22Rv1 (cell line): ENCODE results near the gene GEMIN7.
A peak's percentile ranks its signal among the peaks of the same experiment; 100 is the strongest.

ENCODE experiments used
- H3K27ac ChIP-seq: fragments of 450-650 bp; 2 replicates; pipeline ENCODE4 v1.5.1; 2017
- ZFX ChIP-seq: fragments of 450-650 bp; IDR thresholded peaks from 2 replicates; pipeline ENCODE4 v1.6.1; 2017; ENCODE audit warnings: antibody characterized with exemption, borderline replicate concordance
- TF ChIP-seq, protein P1 (sequence below): fragments of 450-650 bp; IDR thresholded peaks from 2 replicates; pipeline ENCODE4 v1.5.1; 2017; ENCODE audit warnings: mild to moderate bottlenecking

GEMIN7 gene, protein sequence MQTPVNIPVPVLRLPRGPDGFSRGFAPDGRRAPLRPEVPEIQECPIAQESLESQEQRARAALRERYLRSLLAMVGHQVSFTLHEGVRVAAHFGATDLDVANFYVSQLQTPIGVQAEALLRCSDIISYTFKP

DNA sequence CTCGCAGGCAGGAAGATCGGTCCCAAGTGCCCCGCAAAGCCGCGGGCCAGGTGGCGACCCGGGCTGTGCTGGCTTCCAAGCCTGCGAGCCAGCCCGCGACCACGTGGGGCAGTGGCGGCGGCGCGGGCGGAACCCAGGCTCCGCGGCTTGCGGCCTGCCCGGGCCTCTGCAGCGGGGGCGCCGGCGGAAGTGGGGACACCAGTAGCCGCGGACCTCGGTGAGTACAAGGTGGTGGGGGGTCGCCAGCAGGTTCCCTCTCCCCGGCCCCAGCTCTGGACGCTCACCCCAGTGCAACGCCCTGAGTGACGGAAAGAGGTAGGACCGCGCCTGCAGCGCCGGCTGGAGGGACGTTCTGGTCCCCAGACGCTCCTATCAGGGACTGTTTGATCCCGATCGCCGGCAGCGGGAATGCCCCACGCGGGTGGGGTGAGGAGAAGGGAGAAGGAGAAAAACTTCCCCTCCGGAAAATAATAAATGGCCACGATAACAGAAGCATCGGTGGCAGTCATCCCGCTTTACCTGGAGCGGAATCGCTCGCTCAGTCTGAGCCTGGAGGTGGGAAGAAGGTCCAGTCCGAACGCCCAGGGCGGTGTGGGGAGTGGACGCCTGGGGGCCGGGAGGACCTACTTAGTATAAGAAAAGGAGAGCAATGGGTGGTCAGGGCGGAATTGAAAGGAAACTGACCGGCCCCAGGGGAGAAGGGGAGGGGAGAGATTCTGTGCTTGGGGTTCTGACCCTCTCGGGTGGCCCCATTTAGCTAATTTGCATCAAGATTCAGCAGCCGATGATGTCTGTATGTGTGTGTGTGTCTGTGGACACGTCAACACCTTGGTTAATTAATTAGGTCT lies at the start of gene GEMIN7:
TSS of gene GEMIN7 (plus strand) at position 198 of the 848 bp plus-strand sequence. CDS start 10,855 bp downstream, outside the sequence.
- TF ChIP-seq, protein P1, sequence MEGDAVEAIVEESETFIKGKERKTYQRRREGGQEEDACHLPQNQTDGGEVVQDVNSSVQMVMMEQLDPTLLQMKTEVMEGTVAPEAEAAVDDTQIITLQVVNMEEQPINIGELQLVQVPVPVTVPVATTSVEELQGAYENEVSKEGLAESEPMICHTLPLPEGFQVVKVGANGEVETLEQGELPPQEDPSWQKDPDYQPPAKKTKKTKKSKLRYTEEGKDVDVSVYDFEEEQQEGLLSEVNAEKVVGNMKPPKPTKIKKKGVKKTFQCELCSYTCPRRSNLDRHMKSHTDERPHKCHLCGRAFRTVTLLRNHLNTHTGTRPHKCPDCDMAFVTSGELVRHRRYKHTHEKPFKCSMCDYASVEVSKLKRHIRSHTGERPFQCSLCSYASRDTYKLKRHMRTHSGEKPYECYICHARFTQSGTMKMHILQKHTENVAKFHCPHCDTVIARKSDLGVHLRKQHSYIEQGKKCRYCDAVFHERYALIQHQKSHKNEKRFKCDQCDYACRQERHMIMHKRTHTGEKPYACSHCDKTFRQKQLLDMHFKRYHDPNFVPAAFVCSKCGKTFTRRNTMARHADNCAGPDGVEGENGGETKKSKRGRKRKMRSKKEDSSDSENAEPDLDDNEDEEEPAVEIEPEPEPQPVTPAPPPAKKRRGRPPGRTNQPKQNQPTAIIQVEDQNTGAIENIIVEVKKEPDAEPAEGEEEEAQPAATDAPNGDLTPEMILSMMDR, result peak; percentile 31
- no peak for TF ChIP-seq ZFX
- peak within 1 kb of the TSS; percentile 77 for H3K27ac ChIP-seq

DNA sequence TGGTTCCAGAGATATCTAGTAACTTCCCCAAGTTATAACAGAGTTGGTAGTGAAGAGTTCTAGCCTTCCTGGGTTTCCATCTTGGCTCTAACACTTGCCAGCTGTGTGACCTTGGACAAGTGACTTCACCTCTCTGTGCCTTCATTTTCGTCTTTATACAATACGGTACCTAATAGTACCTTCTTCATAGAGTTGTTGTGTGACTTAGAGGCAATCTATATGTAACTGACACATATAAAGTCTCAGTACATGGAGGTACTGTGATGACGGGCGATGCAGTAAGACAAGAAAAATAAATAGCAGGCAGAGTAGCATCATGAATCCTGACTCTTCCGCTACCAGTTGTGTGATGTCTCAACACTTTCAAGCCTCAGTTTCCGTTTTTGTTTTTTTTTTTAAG lies 48.2 kb upstream of the GEMIN7 start:
- H3K27ac ChIP-seq, result no peak overlapping the region
- TF ChIP-seq, protein P1, result no peak
- no peak for TF ChIP-seq ZFX

- H3K27ac ChIP-seq, result no peak overlapping the region
- TF ChIP-seq, protein P1, result no peak
- no peak for TF ChIP-seq ZFX
Observed at GRCh38 chr19:45032421-45032820, 46.6 kb upstream of the GEMIN7 start.

DNA sequence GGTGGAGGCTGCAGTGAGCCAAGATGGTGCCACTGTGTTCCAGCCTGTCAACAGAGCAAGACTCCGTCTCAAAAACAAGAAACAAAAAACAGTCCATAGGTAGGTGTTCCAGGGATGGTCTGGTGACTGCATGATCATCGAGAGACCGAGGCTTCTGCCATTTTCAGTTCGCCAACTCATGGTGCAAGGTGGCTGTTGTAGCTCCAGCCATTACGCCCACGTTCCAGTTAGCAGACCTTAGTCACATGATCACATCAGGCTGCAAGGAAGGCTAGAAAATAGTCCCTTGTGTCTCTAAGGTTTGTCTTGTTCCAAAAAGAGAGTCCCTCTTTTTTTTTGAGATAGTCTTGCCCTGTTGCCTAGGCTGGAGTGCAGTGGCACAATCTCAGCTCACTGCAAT lies 43.3 kb upstream of the GEMIN7 start:
- no peak overlapping the region for H3K27ac ChIP-seq
- TF ChIP-seq, protein P1, result no peak
- TF ChIP-seq ZFX, result no peak

DNA sequence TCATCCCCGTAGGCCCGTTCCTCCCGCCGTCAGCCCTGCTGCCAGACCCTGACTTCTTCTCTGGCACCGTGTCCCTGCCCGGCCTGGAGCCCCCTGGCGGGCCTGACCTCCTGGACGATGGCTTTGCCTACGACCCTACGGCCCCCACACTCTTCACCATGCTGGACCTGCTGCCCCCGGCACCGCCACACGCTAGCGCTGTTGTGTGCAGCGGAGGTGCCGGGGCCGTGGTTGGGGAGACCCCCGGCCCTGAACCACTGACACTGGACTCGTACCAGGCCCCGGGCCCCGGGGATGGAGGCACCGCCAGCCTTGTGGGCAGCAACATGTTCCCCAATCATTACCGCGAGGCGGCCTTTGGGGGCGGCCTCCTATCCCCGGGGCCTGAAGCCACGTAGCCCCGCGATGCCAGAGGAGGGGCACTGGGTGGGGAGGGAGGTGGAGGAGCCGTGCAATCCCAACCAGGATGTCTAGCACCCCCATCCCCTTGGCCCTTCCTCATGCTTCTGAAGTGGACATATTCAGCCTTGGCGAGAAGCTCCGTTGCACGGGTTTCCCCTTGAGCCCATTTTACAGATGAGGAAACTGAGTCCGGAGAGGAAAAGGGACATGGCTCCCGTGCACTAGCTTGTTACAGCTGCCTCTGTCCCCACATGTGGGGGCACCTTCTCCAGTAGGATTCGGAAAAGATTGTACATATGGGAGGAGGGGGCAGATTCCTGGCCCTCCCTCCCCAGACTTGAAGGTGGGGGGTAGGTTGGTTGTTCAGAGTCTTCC lies 41.5 kb upstream of the GEMIN7 start:
- no peak overlapping the region for H3K27ac ChIP-seq
- TF ChIP-seq ZFX, result no peak
- TF ChIP-seq, protein P1, result no peak

DNA sequence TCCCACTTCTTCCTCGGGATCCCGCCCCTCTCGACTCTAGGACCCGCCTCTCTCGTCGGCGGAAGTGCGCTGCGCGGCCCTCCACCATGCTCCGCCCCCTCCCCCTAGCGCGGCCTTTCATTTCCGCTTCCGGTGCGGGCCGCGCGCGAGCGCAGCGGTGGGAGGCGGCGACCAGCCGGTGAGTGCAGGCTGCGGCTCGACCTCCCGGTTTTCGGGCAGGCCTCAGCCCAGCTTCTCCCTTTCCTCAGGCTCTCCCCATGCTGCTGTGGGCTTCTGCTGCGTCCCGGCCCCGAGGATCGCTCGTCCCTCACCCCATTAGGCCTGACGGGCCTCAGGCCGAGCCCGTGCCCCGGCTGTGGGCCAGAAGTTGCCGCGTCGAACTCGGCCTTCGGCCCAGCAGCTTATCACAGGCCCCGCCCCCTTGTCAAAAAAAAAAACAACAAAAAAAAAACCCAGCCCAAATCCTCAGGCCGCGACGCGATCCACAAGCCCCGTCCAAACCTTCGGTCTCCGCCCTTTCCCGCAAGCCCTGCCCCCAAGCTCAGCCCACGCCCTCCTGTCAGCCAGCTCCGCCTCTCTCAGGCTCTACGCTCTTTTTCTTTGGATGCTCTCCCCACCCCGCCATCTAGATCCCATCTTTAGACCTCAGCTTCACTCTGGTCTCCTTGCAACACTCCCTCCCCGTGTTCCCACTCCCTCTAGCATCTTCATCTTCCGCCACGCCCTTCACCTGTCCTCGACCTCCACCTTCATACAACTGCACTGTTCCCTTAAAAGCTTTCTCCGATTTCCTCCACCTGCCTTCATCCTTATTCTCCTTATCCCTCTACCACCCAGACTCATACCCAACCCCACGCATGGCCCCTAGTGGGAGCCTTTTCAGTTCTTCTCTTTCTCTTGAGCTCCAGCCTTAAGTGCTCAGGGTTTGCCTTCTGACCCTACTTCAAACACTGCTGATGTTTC lies 39.8 kb upstream of the GEMIN7 start, which contains the start of gene CLASRP:
TSS of gene CLASRP (plus strand) at position 115 of the 963 bp plus-strand sequence. CDS start 1,168 bp downstream, outside the sequence.
- peak within 1 kb of the TSS; percentile 95 for H3K27ac ChIP-seq
- TF ChIP-seq ZFX, result no peak
- TF ChIP-seq, protein P1, result no peak
